Brain microvascular endothelial cell (primary cell): ENCODE data around the gene DET1.

Experiments used
- DNase-seq: peaks from one replicate; pipeline ENCODE4 v3.0.0-alpha.2; 2020
- H3K27ac ChIP-seq: fragments of 250-450 bp; sonication (Bioruptor Pico); 2 replicates; pipeline ENCODE4 v1.5.1; 2020; ENCODE audit warnings: mild to moderate bottlenecking, moderate library complexity
- H3K27me3 ChIP-seq: fragments of 250-450 bp; sonication (Bioruptor Pico); replicated peaks from 2 replicates; pipeline ENCODE4 v1.5.1; 2020; ENCODE audit warnings: mild to moderate bottlenecking
- H3K36me3 ChIP-seq: fragments of 250-450 bp; sonication (Bioruptor Pico); replicated peaks from 2 replicates; pipeline ENCODE4 v1.5.1; 2020; ENCODE audit warnings: mild to moderate bottlenecking
- H3K4me3 ChIP-seq: 2 replicates; pipeline ENCODE4 v1.5.1; 2011; ENCODE audit warnings: low read depth, mild to moderate bottlenecking, control low read depth, low read length, moderate library complexity
- in situ Hi-C: cut with HindIII; loops from 2 replicates; pipeline ENCODE4 v1.10.0; 2017; ENCODE audit warnings: low sequenced_read_pairs, low pct_ligation_motif_present
- TF ChIP-seq, protein P1 (sequence below): IDR thresholded peaks from 2 replicates; pipeline ENCODE4 v1.5.1; 2011; ENCODE audit warnings: low read depth, mild to moderate bottlenecking, moderate library complexity, low read length, control low read depth, inconsistent platforms; ENCODE audit errors: missing control alignments

The DET1 gene

DNA sequence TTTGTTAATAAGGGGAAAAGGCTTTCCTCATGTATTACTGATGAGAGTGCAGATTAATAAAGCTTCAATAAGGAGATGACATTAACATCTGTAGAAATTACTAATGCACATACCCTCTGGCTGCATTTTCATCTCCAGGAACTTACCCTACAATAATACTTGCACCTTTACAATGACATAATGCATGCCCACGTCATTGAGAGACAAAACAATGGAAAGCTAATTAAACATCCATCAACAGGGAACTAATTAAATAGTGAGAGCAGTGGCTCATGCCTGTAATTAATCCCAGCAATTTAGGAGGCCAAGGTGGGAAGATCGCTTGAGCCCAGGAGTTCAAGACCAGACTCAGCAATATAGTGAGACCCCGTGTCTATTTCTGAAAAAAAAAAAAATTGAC lies 32.8 kb upstream of the DET1 start:
- DNase-seq: no peak
- H3K36me3 ChIP-seq: no peaks in the 10 kb centered on the region
- H3K4me3 ChIP-seq: no peak overlapping the region
- no peaks in the 10 kb centered on the region for H3K27me3 ChIP-seq
- TF ChIP-seq, protein P1, sequence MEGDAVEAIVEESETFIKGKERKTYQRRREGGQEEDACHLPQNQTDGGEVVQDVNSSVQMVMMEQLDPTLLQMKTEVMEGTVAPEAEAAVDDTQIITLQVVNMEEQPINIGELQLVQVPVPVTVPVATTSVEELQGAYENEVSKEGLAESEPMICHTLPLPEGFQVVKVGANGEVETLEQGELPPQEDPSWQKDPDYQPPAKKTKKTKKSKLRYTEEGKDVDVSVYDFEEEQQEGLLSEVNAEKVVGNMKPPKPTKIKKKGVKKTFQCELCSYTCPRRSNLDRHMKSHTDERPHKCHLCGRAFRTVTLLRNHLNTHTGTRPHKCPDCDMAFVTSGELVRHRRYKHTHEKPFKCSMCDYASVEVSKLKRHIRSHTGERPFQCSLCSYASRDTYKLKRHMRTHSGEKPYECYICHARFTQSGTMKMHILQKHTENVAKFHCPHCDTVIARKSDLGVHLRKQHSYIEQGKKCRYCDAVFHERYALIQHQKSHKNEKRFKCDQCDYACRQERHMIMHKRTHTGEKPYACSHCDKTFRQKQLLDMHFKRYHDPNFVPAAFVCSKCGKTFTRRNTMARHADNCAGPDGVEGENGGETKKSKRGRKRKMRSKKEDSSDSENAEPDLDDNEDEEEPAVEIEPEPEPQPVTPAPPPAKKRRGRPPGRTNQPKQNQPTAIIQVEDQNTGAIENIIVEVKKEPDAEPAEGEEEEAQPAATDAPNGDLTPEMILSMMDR: no peak
- in situ Hi-C loops: no loop called here
- H3K27ac ChIP-seq: no peak overlapping the region

DNA sequence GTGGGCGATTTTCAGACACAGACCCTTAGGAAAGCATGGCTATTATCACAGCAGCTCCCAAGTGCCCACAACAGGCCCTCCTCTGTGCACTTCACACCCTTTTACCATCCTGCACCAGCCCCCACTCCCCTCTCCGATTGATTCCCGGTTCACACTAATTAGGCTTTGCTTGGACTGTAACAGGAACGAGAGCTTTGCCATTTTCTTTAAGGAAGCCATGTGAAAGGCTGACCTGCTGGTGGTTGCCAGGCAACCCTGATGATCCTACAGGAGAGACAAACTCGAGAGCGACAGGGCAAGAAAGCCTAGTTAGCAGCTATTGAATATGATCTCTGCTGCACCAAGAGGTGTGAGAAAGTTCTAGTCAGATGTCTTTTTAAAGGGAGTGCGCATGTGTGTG lies 28.2 kb upstream of the DET1 start:
- Histone ChIP-seq H3K36me3 (no peaks in the 10 kb centered on the region), H3K27me3 (no peaks in the 10 kb centered on the region), H3K4me3 (no peak overlapping the region), H3K27ac (no peak overlapping the region)
- TF ChIP-seq, protein P1: no peak
- no peak for DNase-seq
- in situ Hi-C loops: no loop called here

DNA sequence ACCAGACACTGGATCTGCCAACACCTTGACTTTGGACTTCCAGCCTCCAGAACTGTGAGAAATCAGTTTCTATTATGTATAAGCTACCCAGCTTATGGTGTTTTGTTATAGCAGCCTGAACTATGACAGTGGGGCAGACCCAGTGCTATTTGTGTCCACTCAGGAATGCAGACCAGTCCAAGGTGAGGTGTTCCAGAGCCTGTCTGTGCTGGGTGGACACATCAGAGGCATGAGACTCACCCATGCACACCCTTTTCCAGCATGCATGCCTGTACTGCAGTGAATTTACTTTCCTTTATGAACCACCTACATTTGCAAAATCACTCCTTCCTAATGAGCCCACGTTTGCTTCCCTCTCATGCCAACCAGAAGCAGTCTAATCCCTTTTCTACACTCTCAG lies 27.6 kb upstream of the DET1 start:
- TF ChIP-seq, protein P1: no peak
- in situ Hi-C loops: no loop called here

DNA sequence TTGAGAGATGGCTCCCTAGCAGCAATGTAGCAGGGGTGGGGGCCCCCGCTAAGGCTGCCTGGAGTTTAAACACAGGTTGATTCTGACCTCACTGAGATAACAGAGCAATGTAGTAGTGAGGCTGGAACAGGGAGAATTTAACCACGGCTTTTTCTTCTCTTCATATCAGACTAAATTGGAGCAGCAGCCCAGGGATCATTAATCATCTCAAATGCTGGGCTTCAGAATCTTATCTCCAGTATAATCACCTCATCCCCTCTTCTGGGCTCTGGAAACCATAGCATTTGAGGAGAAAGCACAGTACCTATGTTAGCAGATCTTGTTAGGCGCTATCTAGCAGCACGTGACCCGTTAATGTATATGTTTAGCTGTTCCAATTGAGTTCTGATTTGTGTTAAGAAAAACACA lies 25.4 kb upstream of the DET1 start:
- in situ Hi-C loops: no loop called here
- Histone ChIP-seq H3K27me3 (no peaks in the 10 kb centered on the region), H3K27ac (no peak overlapping the region), H3K36me3 (no peaks in the 10 kb centered on the region), H3K4me3 (no peak overlapping the region)
- no peak for DNase-seq
- TF ChIP-seq, protein P1: no peak

More for the DNA sequence above, 27.6 kb upstream of the DET1 start:
- Histone ChIP-seq H3K36me3 (no peaks in the 10 kb centered on the region), H3K27ac (no peak overlapping the region), H3K4me3 (no peak overlapping the region), H3K27me3 (no peaks in the 10 kb centered on the region)
- no peak for DNase-seq

DNA sequence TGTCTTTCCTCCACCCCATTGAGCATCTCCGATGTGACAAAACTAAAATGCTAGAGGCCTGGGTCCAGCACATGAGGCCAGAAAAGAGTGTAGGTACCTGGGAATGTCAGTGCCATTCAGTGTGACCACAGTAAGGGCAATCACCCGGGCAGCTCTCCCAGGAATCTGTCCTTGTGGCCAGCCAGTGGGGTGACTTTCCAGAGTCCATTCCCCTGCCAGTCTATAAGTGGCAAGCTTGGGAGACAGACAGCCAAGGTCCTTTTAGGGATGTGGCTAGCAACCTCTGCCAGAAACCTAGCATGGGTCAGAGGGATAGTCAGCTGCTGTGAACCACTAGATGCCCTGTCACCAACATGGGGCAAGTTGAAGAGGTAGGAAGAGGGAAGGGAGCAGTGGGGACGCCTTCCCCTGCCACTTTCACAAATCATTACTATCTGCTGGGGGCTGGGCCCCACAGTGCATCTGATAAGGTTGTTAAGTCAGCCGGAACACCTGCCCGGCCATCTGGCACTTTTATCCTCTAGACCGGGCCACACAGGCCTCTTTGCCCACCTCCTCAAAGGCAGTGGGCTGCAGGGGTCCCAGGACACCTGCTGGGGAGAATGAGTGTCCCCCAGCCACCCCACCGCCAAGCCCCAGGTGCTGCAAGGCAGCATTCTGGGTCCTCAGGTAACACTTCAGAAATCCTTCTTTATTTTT lies 24.8 kb upstream of the DET1 start:
- in situ Hi-C loops: no loop called here
- no peaks in the 10 kb centered on the region for H3K27me3 ChIP-seq

More for the DNA sequence above, 24.8 kb upstream of the DET1 start:
- DNase-seq: no peak
- Histone ChIP-seq H3K4me3 (no peak overlapping the region), H3K36me3 (no peaks in the 10 kb centered on the region), H3K27ac (no peak overlapping the region)
- TF ChIP-seq, protein P1: no peak
